K562 (cell line): ENCODE measurements around the gene PPOX. TPM values are rescaled to one million over a fixed set of nuclear protein-coding genes. Genes with fewer than 3 reads are reported as not detected.

Experiments
- ARID1B ChIP-seq: fragments of 450-650 bp; IDR thresholded peaks from 2 replicates; pipeline ENCODE4 v1.6.1; 2016; ENCODE audit warnings: antibody characterized with exemption, mild to moderate bottlenecking, inconsistent platforms
- ARNT ChIP-seq, 2 experiments: fragments of 450-650 bp; IDR thresholded peaks; 2 replicates each; pipeline ENCODE4 v1.6.1; 2016; ENCODE audit warnings: mild to moderate bottlenecking in 1 of 2
- CREB5 ChIP-seq: fragments of 250-450 bp; sonication (Bioruptor Pico); IDR thresholded peaks from 2 replicates; pipeline ENCODE4 v1.5.0; 2020; ENCODE audit warnings: mild to moderate bottlenecking
- HMG20A ChIP-seq: fragments of 450-650 bp; formaldehyde crosslinking; conservative IDR thresholded peaks from 2 replicates; pipeline ENCODE4 v1.4.0; 2020; ENCODE audit warnings: mild to moderate bottlenecking, mixed read lengths
- POLR2A ChIP-seq: fragments of 450-650 bp; conservative IDR thresholded peaks from 2 replicates; pipeline ENCODE4 v1.6.1; 2016
- TAF1 ChIP-seq: IDR thresholded peaks from 2 replicates; pipeline ENCODE4 v1.6.1; 2011; ENCODE audit warnings: mild to moderate bottlenecking, low read length, moderate library complexity; ENCODE audit not compliant: insufficient read depth, control insufficient read depth, severe bottlenecking; ENCODE audit errors: extremely low read depth
- WHSC1 ChIP-seq: IDR thresholded peaks from one replicate; pipeline ENCODE4 v1.6.1; 2012; ENCODE audit warnings: low read length, control low read depth, inconsistent platforms
- ZNF589 ChIP-seq: fragments of 200-800 bp; sonication (Bioruptor generic); IDR thresholded peaks from 2 replicates; pipeline ENCODE4 v1.6.1; 2016; ENCODE audit warnings: low read depth, missing genetic modification characterization, missing compliant biosample characterization
- polyA plus RNA-seq, 8 experiments: library from polyadenylated mRNA; depleted of rRNA in 4 of 8; stranded (reverse) in 5 of 8; unstranded in 3 of 8; fragments of >200 nt; fragmentation: Nextera tagmentation in 2 of 8; fragmentation: Illumina TruSeq in 1 of 8; extraction: Ambion mirVana in 2 of 8; extraction: Trizol in 1 of 8; gene quantifications; 2 replicates each; pipeline versions ENCODE4 v1.2.1 to v1.2.3, GENCODE V29; 2011 to 2014; ENCODE audit warnings: inconsistent platforms in 1 of 8, missing spikeins in 1 of 8
- total RNA-seq, 7 experiments: library from RNA; depleted of rRNA in 6 of 7; stranded (reverse); fragments of >200 nt in 6 of 7; fragmentation: Illumina TruSeq in 2 of 7; extraction: Trizol in 2 of 7; gene quantifications; 2 replicates each; pipeline versions ENCODE4 v1.2.1 to v1.2.3, GENCODE V29; 2011 to 2021; ENCODE audit warnings: low replicate concordance in 1 of 7
- TF ChIP-seq, protein P1 (sequence below): sonication (generic); formaldehyde crosslinking; IDR thresholded peaks from 2 replicates; pipeline ENCODE4 v1.8.0; 2022; ENCODE audit warnings: missing genetic modification reagents, mild to moderate bottlenecking, borderline replicate concordance
- TF ChIP-seq, protein P2 (sequence below): fragments of 250-450 bp; sonication (Bioruptor Pico); IDR thresholded peaks from 2 replicates; pipeline ENCODE4 v1.4.0; 2020; ENCODE audit warnings: mild to moderate bottlenecking, moderate library complexity
- TF ChIP-seq, protein P3 (sequence below): fragments of 450-650 bp; IDR thresholded peaks from 2 replicates; pipeline ENCODE4 v1.7.0; 2016; ENCODE audit warnings: borderline replicate concordance
- TF ChIP-seq, protein P4 (sequence below): fragments of 450-650 bp; IDR thresholded peaks from 2 replicates; pipeline ENCODE4 v1.6.1; 2017; ENCODE audit warnings: antibody characterized with exemption, mild to moderate bottlenecking

Gene PPOX
- total and polyA plus RNA-seq, 9 of the 15 experiments (the other 6 are each of a cell fraction or from before 2014, with no cell fraction given) = 17.0 to 57.1 (median 38.9) TPM

- TF ChIP-seq, protein P1, sequence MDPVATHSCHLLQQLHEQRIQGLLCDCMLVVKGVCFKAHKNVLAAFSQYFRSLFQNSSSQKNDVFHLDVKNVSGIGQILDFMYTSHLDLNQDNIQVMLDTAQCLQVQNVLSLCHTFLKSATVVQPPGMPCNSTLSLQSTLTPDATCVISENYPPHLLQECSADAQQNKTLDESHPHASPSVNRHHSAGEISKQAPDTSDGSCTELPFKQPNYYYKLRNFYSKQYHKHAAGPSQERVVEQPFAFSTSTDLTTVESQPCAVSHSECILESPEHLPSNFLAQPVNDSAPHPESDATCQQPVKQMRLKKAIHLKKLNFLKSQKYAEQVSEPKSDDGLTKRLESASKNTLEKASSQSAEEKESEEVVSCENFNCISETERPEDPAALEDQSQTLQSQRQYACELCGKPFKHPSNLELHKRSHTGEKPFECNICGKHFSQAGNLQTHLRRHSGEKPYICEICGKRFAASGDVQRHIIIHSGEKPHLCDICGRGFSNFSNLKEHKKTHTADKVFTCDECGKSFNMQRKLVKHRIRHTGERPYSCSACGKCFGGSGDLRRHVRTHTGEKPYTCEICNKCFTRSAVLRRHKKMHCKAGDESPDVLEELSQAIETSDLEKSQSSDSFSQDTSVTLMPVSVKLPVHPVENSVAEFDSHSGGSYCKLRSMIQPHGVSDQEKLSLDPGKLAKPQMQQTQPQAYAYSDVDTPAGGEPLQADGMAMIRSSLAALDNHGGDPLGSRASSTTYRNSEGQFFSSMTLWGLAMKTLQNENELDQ (CRISPR knock-in tag) = no peak
- TF ChIP-seq ARNT (IDR thresholded peaks at IDR 0.05) (peak in 1 of 2 experiments; percentile 43; a peak in 2 of 4 replicates), POLR2A (peak; percentile 65), WHSC1 (no peak), CREB5 (no peak), HMG20A (no peak), ZNF589 (peak; percentile 32), TAF1 (peak; percentile 88), ARID1B (peak; percentile 16; the same call in 1 of the 2 replicates)
- TF ChIP-seq, protein P2, sequence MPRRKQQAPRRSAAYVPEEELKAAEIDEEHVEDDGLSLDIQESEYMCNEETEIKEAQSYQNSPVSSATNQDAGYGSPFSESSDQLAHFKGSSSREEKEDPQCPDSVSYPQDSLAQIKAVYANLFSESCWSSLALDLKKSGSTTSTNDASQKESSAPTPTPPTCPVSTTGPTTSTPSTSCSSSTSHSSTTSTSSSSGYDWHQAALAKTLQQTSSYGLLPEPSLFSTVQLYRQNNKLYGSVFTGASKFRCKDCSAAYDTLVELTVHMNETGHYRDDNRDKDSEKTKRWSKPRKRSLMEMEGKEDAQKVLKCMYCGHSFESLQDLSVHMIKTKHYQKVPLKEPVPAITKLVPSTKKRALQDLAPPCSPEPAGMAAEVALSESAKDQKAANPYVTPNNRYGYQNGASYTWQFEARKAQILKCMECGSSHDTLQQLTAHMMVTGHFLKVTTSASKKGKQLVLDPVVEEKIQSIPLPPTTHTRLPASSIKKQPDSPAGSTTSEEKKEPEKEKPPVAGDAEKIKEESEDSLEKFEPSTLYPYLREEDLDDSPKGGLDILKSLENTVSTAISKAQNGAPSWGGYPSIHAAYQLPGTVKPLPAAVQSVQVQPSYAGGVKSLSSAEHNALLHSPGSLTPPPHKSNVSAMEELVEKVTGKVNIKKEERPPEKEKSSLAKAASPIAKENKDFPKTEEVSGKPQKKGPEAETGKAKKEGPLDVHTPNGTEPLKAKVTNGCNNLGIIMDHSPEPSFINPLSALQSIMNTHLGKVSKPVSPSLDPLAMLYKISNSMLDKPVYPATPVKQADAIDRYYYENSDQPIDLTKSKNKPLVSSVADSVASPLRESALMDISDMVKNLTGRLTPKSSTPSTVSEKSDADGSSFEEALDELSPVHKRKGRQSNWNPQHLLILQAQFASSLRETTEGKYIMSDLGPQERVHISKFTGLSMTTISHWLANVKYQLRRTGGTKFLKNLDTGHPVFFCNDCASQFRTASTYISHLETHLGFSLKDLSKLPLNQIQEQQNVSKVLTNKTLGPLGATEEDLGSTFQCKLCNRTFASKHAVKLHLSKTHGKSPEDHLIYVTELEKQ (CRISPR knock-in tag) = no peak
- TF ChIP-seq, protein P3, sequence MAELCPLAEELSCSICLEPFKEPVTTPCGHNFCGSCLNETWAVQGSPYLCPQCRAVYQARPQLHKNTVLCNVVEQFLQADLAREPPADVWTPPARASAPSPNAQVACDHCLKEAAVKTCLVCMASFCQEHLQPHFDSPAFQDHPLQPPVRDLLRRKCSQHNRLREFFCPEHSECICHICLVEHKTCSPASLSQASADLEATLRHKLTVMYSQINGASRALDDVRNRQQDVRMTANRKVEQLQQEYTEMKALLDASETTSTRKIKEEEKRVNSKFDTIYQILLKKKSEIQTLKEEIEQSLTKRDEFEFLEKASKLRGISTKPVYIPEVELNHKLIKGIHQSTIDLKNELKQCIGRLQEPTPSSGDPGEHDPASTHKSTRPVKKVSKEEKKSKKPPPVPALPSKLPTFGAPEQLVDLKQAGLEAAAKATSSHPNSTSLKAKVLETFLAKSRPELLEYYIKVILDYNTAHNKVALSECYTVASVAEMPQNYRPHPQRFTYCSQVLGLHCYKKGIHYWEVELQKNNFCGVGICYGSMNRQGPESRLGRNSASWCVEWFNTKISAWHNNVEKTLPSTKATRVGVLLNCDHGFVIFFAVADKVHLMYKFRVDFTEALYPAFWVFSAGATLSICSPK = no peak
- TF ChIP-seq, protein P4, sequence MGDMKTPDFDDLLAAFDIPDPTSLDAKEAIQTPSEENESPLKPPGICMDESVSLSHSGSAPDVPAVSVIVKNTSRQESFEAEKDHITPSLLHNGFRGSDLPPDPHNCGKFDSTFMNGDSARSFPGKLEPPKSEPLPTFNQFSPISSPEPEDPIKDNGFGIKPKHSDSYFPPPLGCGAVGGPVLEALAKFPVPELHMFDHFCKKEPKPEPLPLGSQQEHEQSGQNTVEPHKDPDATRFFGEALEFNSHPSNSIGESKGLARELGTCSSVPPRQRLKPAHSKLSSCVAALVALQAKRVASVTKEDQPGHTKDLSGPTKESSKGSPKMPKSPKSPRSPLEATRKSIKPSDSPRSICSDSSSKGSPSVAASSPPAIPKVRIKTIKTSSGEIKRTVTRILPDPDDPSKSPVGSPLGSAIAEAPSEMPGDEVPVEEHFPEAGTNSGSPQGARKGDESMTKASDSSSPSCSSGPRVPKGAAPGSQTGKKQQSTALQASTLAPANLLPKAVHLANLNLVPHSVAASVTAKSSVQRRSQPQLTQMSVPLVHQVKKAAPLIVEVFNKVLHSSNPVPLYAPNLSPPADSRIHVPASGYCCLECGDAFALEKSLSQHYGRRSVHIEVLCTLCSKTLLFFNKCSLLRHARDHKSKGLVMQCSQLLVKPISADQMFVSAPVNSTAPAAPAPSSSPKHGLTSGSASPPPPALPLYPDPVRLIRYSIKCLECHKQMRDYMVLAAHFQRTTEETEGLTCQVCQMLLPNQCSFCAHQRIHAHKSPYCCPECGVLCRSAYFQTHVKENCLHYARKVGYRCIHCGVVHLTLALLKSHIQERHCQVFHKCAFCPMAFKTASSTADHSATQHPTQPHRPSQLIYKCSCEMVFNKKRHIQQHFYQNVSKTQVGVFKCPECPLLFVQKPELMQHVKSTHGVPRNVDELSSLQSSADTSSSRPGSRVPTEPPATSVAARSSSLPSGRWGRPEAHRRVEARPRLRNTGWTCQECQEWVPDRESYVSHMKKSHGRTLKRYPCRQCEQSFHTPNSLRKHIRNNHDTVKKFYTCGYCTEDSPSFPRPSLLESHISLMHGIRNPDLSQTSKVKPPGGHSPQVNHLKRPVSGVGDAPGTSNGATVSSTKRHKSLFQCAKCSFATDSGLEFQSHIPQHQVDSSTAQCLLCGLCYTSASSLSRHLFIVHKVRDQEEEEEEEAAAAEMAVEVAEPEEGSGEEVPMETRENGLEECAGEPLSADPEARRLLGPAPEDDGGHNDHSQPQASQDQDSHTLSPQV = 0 out of 2 replicates have a peak, but pooled peaks have one; percentile 31
Observed at GRCh38 chr1:161132410-161133219, 33.6 kb upstream of the PPOX start, which contains the start of gene DEDD (continued).
